Tibial nerve (tissue), 4 donors: Measurements from ENCODE around the gene NFIB. TPM values are rescaled to one million over a fixed set of nuclear protein-coding genes. Genes with fewer than 3 reads are reported as not detected.

Source experiments
- DNase-seq, 2 donors: peaks; one replicate each; pipeline ENCODE4 v3.0.0-alpha.2; 2019; ENCODE audit warnings: low spot score in 2 of 2
- H3K27ac ChIP-seq, 4 donors: fragments of 200-600 bp; sonication (generic) in 3 of 4; one replicate each; pipeline ENCODE4 v1.5.1; 2017 to 2019; ENCODE audit warnings: mild to moderate bottlenecking in 1 of 4
- H3K27me3 ChIP-seq, 2 donors: fragments of 200-600 bp; sonication (generic) in 1 of 2; one replicate each; pipeline versions ENCODE4 v1.5.1 to v1.6.0; 2017 to 2019
- H3K36me3 ChIP-seq, 3 donors: fragments of 200-600 bp; sonication (generic); one replicate each; pipeline ENCODE4 v1.5.1; 2018 to 2019
- H3K4me1 ChIP-seq, 4 donors: fragments of 200-600 bp; sonication (generic) in 3 of 4; one replicate each; pipeline ENCODE4 v1.5.1; 2017 to 2019
- H3K4me3 ChIP-seq, 4 donors: fragments of 200-600 bp; sonication (generic) in 3 of 4; one replicate each; pipeline ENCODE4 v1.5.1; 2017 to 2019; ENCODE audit warnings: mild to moderate bottlenecking in 1 of 4, moderate library complexity in 1 of 4
- H3K9me3 ChIP-seq, 4 donors: fragments of 200-600 bp; sonication (generic) in 3 of 4; one replicate each; pipeline ENCODE4 v1.5.1; 2017 to 2019
- CTCF ChIP-seq, 5 experiments: fragments of 200-600 bp in 3 of 5; fragments of 450-650 bp in 2 of 5; sonication (generic) in 3 of 5; IDR thresholded peaks; one replicate each; pipeline ENCODE4 v1.5.1; 2016 to 2019; ENCODE audit warnings: antibody characterized with exemption in 5 of 5, mild to moderate bottlenecking in 3 of 5, moderate library complexity in 2 of 5
- EP300 ChIP-seq, 2 donors: sonication (generic); formaldehyde crosslinking; IDR thresholded peaks; one replicate each; pipeline ENCODE4 v1.6.1; 2017; ENCODE audit warnings: antibody characterized with exemption in 2 of 2, mild to moderate bottlenecking in 1 of 2
- POLR2A ChIP-seq, 2 donors: fragments of 450-650 bp; IDR thresholded peaks; one replicate each; pipeline ENCODE4 v1.6.1; 2017; ENCODE audit warnings: antibody characterized with exemption in 2 of 2, mild to moderate bottlenecking in 2 of 2, moderate library complexity in 2 of 2
- WGBS, 2 donors: methylation state at CpG; one replicate each; pipeline ENCODE4 v1.1.5; 2018; 5-methylcytosine and 5-hydroxymethylcytosine counted together
- total RNA-seq, 4 donors: library from RNA; depleted of rRNA; stranded (reverse); fragments of >200 nt; gene quantifications; one replicate each; pipeline ENCODE4 v1.1.0, GENCODE V29; 2016

Gene NFIB
- total RNA-seq, 4 donors from 2014 or later = 52.1 to 125 (median 78.1) TPM

GRCh38 chr9:14288433-14288832 lies 25.5 kb downstream of the NFIB start:
- peaks cover 0 to 41% (median 6%) of the 10 kb centered on the region in 4 donors for H3K4me1 ChIP-seq
- 52 to 65% methylated on average over 4 of the region's 4 CpGs for WGBS, 2 donors
- no peak for DNase-seq
- H3K36me3 ChIP-seq = no peaks in the 10 kb centered on the region
- no peak overlapping the region for H3K4me3 ChIP-seq
- no peaks in the 10 kb centered on the region for H3K27me3 ChIP-seq
- TF ChIP-seq EP300 (IDR thresholded peaks at IDR 0.05) (no peak), POLR2A (IDR thresholded peaks at IDR 0.05) (no peak), CTCF (IDR thresholded peaks at IDR 0.05) (no peak)
- H3K9me3 ChIP-seq = no peaks in the 10 kb centered on the region
- no peak overlapping the region for H3K27ac ChIP-seq

DNA sequence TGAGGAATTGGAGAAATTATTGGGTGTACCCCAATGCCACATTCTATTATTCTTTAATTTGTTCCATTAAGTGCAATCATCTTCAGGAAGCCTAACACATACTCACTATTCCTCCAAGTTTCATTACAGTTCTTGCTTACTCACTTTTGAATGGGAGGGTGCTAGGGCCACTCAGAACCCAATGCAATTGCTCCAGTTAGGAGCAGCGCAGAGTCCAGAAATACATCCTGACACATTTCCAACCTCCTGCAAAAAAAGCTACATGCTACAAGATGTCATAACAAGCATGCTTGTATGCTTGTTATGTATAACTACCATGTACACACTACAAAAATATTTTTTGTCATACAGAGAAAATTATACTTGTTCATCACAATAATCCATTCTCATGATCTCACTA lies 27.8 kb downstream of the NFIB start:
- Histone ChIP-seq H3K4me3 (no peak overlapping the region), H3K27me3 (no peaks in the 10 kb centered on the region), H3K9me3 (no peaks in the 10 kb centered on the region), H3K27ac (no peak overlapping the region), H3K36me3 (no peaks in the 10 kb centered on the region), H3K4me1 (peaks cover 0 to 55% (median 9%) of the 10 kb centered on the region in 4 donors)
- DNase-seq = no peak
- 82 to 88% methylated on average over 1 of the region's 1 CpG for WGBS, 2 donors
- no peak for TF ChIP-seq POLR2A (IDR thresholded peaks at IDR 0.05)
- no peak for TF ChIP-seq EP300 (IDR thresholded peaks at IDR 0.05)

DNA sequence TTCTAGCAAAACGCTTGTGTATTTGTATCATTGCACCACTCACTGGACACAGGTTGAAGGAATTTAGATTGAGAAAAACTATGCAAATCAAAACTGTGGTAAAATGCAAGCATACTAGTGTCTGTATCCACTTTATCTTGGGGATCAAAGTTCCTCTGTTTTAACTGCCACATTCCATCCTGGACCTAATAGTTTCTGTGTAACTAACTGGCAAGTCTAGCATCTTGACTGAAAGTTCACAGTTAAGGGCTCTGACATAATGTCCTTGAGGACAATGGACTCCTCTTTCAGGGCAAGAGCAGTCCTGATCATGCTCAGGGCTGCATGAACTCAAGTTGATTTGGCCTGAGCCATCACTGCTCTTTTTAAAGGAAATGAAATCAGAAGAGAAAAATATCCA lies 30.7 kb downstream of the NFIB start:
- Histone ChIP-seq H3K27ac (no peak overlapping the region), H3K36me3 (no peaks in the 10 kb centered on the region), H3K4me1 (peaks cover 0 to 71% (median 10%) of the 10 kb centered on the region in 4 donors), H3K9me3 (no peaks in the 10 kb centered on the region), H3K4me3 (no peak overlapping the region), H3K27me3 (no peaks in the 10 kb centered on the region)
- DNase-seq = no peak
- 32 to 35% methylated on average over 1 of the region's 1 CpG for WGBS, 2 donors
- TF ChIP-seq EP300 (IDR thresholded peaks at IDR 0.05) (no peak), POLR2A (IDR thresholded peaks at IDR 0.05) (no peak), CTCF (IDR thresholded peaks at IDR 0.05) (no peak)

- peaks cover 0 to 79% (median 10%) of the 10 kb centered on the region in 4 donors for H3K4me1 ChIP-seq
- no peak overlapping the region for H3K4me3 ChIP-seq
- TF ChIP-seq EP300 (IDR thresholded peaks at IDR 0.05) (no peak), POLR2A (IDR thresholded peaks at IDR 0.05) (no peak), CTCF (IDR thresholded peaks at IDR 0.05) (no peak)
- no peak for DNase-seq
- no peaks in the 10 kb centered on the region for H3K9me3 ChIP-seq
- no peak overlapping the region for H3K27ac ChIP-seq
- H3K36me3 ChIP-seq = no peaks in the 10 kb centered on the region
- no peaks in the 10 kb centered on the region for H3K27me3 ChIP-seq
Measured at GRCh38 chr9:14281876-14282275, 32.1 kb downstream of the NFIB start.

- Histone ChIP-seq H3K9me3 (no peaks in the 10 kb centered on the region), H3K4me1 (peaks cover 0 to 82% (median 10%) of the 10 kb centered on the region in 4 donors), H3K4me3 (no peak overlapping the region), H3K27me3 (no peaks in the 10 kb centered on the region), H3K27ac (no peak overlapping the region), H3K36me3 (no peaks in the 10 kb centered on the region)
- 2 to 30% methylated on average over 1 of the region's 1 CpG for WGBS, 2 donors
- TF ChIP-seq POLR2A (IDR thresholded peaks at IDR 0.05) (no peak), CTCF (IDR thresholded peaks at IDR 0.05) (no peak), EP300 (IDR thresholded peaks at IDR 0.05) (no peak)
- DNase-seq = no peak
Measured at GRCh38 chr9:14281136-14281795, 32.7 kb downstream of the NFIB start.
